HEK293T (cell line): ENCODE results near the gene MTF2.

Experiments used
- ARNT ChIP-seq: fragments of 450-650 bp; IDR thresholded peaks from 2 replicates; pipeline ENCODE4 v1.6.1; 2017; ENCODE audit warnings: mild to moderate bottlenecking
- CTBP1 ChIP-seq: fragments of 450-650 bp; IDR thresholded peaks from 2 replicates; pipeline ENCODE4 v1.6.1; 2016; ENCODE audit warnings: borderline replicate concordance
- ELF4 ChIP-seq: fragments of 450-650 bp; IDR thresholded peaks from 2 replicates; pipeline ENCODE4 v1.6.1; 2017; ENCODE audit warnings: antibody characterized with exemption
- FOXM1 ChIP-seq: fragments of 450-650 bp; IDR thresholded peaks from 2 replicates; pipeline ENCODE4 v1.6.1; 2017; ENCODE audit warnings: mild to moderate bottlenecking, borderline replicate concordance
- HDGF ChIP-seq: fragments of 450-650 bp; IDR thresholded peaks from 2 replicates; pipeline ENCODE4 v1.6.1; 2017; ENCODE audit warnings: antibody characterized with exemption, borderline replicate concordance
- L3MBTL2 ChIP-seq: fragments of 450-650 bp; conservative IDR thresholded peaks from 2 replicates; pipeline ENCODE4 v1.6.1; 2016; ENCODE audit warnings: mild to moderate bottlenecking
- LEF1 ChIP-seq: fragments of 450-650 bp; IDR thresholded peaks from 2 replicates; pipeline ENCODE4 v1.6.1; 2017; ENCODE audit warnings: mild to moderate bottlenecking, borderline replicate concordance
- NFRKB ChIP-seq: fragments of 450-650 bp; IDR thresholded peaks from 2 replicates; pipeline ENCODE4 v1.6.1; 2016; ENCODE audit warnings: mild to moderate bottlenecking, moderate library complexity
- SP1 ChIP-seq: fragments of 450-650 bp; IDR thresholded peaks from 2 replicates; pipeline ENCODE4 v1.6.1; 2017
- ZNF384 ChIP-seq: fragments of 450-650 bp; IDR thresholded peaks from 2 replicates; pipeline ENCODE4 v1.6.1; 2016
- TF ChIP-seq, protein P1 (sequence below): fragments of 450-650 bp; IDR thresholded peaks from 2 replicates; pipeline ENCODE4 v1.6.1; 2016

DNA sequence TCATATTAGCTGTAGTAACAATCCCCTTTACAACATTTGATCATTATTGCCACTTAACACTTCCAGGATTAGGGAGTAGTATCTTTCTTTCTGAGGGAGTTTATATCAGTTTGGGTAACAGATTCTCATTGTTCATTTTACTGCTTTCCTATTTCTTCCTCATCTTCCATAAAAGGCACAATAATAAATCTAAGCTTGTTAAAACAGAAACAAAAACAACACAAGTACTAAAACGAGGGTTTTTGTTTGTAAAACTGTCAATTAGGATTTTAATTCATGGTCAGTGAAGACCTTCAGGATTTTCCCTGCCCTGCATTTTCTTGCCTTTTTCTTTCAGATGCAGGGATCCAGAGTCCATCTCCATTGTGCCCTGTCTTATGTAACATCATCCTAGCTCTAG is 71.6 kb downstream of the MTF2 start:
- TF ChIP-seq SP1 = no peak
- TF ChIP-seq ELF4 = no peak
- TF ChIP-seq, protein P1, sequence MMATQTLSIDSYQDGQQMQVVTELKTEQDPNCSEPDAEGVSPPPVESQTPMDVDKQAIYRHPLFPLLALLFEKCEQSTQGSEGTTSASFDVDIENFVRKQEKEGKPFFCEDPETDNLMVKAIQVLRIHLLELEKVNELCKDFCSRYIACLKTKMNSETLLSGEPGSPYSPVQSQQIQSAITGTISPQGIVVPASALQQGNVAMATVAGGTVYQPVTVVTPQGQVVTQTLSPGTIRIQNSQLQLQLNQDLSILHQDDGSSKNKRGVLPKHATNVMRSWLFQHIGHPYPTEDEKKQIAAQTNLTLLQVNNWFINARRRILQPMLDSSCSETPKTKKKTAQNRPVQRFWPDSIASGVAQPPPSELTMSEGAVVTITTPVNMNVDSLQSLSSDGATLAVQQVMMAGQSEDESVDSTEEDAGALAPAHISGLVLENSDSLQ = peak; percentile 73
- no peak for TF ChIP-seq L3MBTL2
- no peak for TF ChIP-seq LEF1
- TF ChIP-seq FOXM1 = no peak
- no peak for TF ChIP-seq ZNF384
- no peak for TF ChIP-seq HDGF
- TF ChIP-seq CTBP1 = no peak
- no peak for TF ChIP-seq ARNT
- no peak for TF ChIP-seq NFRKB
